ENCODE data around the gene CCDC107.

GRCh38 chr9:35664531-35665470, 6.7 kb downstream of the CCDC107 start, which contains the start of gene ARHGEF39:
- TF ChIP-seq CTCF (IDR thresholded peaks at IDR 0.05) (peak; percentile 77), ZFX (IDR thresholded peaks at IDR 0.05; ENCODE audit: borderline replicate concordance) (no peak)

Measured in 22Rv1 (cell line).